Measurements from ENCODE around the gene ACRBP. TPM values are rescaled to one million over a fixed set of nuclear protein-coding genes. Genes with fewer than 3 reads are reported as not detected.

Gene ACRBP
- total RNA-seq, 1 experiment from 2014 or later = not detected

GRCh38 chr12:6646276-6647082 lies 753 bp downstream of the ACRBP start:
- no peak for DNase-seq (ENCODE audit: low read depth)

- DNase-seq (ENCODE audit: low read depth) = no peak
Observed at GRCh38 chr12:6644903-6645302, 2.3 kb downstream of the ACRBP start.

- DNase-seq (ENCODE audit: low read depth) = no peak
Observed at GRCh38 chr12:6644257-6644596, 3.0 kb downstream of the ACRBP start.

DNA sequence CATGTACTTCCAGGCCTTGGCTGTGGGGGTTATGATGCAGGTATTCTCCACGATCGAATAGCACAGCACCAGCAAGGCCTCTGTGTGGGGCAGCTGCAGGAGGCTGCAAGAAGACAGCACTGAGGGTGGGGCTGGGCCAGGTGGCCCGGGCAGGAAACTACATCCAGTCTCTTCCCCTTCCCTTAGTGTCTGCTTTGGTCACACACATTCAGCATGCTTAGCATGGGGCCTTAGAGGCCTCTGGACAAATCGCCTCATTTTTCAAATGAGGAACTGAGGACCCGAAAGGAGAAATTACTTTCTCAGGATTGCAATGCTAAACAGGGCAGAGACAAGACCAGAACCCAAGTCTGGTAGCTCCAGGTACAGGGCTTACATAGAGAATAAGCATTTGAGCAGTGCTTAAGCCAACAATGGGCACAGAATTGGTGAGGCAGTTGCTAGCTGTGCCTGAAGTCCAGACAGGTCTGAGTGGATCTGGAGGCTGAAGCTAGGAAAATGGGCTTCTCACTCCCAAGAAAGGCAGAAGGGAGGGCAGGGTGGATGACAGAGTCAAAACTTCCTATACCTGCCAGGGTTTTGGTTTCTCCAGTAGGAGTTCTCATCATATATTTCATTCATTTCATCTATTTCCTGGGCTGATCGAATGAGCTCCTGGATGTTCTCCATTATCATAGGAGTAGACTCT lies 3.5 kb downstream of the ACRBP start:
- DNase-seq (ENCODE audit: low read depth) = no peak

GRCh38 chr12:6641131-6641530 lies 6.1 kb downstream of the ACRBP start:
- no peak for DNase-seq (ENCODE audit: low read depth)

DNA sequence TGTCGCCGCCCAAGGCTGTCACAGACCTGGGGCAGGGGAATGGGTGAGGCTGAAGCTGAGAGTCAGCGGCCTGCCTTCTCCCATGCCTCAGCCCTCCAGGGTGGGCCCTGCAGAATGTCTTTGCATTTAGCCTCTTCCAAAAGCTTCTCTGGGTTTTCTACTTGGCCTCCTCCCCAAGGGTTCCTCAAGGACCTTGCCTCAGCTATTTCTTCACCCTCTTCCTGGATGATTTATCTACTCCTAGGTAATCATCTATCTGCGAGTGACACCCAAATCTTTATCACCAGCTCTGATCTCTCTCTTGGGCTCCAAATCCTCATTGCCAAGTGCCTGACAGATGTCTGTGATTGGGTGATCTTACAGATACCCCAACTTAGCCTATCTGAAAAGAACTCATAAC lies 6.7 kb downstream of the ACRBP start:
- DNase-seq (ENCODE audit: low read depth) = no peak

DNA sequence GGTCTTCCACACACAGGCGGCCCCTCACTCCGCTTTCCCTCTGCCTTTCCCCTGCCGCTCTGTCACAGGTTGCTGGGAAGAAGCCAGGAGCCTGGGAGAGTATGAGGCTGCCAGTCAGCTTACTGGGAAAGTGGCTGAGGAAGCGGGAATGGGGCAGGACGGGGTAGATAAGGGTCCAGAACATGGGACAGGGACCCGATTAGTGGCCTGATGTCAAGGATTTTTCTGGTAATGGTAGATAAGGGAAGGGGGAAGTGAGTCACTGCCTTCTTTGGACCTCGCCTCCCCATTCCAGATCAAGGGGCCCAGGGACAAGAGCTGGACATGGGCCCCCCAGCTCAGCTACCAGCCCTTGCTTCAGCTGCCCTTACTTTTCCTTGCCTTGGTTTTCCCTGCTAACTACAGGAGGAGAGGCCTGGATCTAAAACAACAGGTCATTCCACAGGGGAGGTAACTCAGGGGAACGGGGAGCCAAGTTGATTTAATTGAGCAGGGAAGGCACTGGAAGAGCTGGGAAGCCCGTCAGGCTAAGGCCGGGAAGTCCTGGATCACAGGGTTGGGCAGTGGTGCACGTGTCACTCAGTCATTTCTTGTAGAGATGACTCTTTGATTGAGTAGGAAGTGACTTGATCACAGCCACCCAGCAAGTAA lies 8.0 kb downstream of the ACRBP start:
- DNase-seq (ENCODE audit: low read depth) = no peak

GRCh38 chr12:6638305-6638704 lies 8.9 kb downstream of the ACRBP start:
- DNase-seq (ENCODE audit: low read depth) = no peak

GRCh38 chr12:6635856-6636531 lies 11.2 kb downstream of the ACRBP start, which contains the start of gene LPAR5:
Gene LPAR5, minus strand, starts transcription at chr12:6635959. Its CDS starts 14,711 bp downstream, at chr12:6621248.
- peak; percentile 18 for DNase-seq (ENCODE audit: low read depth)

GRCh38 chr12:6635375-6635855 lies 11.8 kb downstream of the ACRBP start:
- DNase-seq (ENCODE audit: low read depth) = no peak

- no peak for DNase-seq (ENCODE audit: low read depth)
Observed at GRCh38 chr12:6632026-6632983, 14.9 kb downstream of the ACRBP start.

DNA sequence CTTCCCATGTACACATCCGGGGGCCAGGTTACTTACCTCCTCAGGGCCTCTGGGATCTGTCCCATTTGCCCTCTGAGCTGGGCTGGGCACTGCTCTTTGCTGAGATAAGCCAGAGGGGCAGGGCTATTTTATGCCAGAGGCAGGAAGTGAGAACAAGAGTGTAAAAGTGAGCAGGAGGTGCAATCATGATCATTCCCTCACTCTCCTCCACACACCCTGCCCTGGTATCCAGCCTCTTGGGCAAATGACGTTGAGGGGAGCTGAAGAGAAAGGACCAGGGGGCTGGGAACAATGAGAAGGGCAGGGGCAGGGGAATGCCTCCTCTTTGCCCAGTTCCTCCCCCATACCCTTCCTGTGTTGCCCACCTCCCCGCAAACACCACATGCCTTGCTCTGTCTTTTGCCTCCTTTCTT lies 15.7 kb downstream of the ACRBP start:
- no peak for DNase-seq (ENCODE audit: low read depth)

- no peak for DNase-seq (ENCODE audit: low read depth)
Observed at GRCh38 chr12:6630736-6631135, 16.5 kb downstream of the ACRBP start.

- DNase-seq (ENCODE audit: low read depth) = no peak
Observed at GRCh38 chr12:6627616-6628015, 19.6 kb downstream of the ACRBP start.

GRCh38 chr12:6626654-6627283 lies 20.5 kb downstream of the ACRBP start:
- no peak for DNase-seq (ENCODE audit: low read depth)

DNA sequence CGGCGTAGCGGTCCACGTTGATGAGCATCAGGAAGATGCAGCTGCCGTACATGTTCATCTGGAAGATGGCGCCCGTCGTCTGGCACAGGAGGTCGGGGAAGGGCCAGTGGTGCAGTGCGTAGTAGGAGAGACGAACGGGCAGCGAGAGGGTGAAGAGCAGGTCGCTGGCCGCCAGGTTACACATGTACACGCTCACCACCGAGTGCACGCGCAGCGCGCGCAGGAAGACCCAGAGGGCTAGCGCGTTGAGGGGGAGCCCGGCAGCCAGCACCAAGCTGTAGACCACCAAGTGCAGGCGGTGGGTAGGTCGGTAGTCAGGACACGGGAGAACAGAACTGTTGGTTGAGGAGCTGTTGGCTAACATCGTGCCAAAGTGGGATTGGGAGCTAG lies 26.4 kb downstream of the ACRBP start:
- no peak for DNase-seq (ENCODE audit: low read depth)

GRCh38 chr12:6620137-6620884 lies 26.9 kb downstream of the ACRBP start:
- DNase-seq (ENCODE audit: low read depth) = no peak

DNA sequence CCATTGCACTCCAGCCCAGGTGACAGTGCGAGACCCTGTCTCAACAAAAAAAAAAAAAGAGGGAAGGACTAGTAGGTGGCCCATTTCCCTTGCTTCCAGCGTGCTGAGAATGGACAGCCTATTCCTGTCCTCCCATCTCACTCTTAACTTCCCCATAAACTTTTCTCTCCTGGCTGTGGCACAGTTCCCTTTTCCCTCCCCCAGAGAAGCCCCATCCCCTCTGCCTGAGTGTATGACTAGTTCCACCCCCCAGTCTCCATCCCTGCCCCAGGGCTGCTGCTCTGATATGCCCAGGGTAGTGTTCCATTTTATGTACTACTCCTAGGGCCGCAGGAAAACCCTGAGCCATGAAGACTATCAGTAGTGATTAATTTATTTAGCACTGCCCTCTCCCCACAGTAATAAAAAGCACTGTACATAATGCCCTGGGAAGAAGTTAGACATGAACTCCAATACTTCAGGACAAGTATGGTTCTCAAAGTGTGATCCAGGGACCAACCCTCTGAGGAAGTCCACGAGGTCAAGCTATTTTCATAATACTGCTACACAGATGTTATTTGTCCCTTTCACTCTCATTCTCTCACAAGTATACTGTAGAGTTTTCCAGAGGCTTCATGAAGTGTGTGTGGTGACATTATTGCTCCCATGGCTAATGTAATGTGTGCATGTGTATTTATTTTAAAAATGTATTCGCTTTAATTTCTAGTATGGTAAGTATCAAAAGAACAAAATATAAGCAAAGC lies 28.6 kb downstream of the ACRBP start:
- no peak for DNase-seq (ENCODE audit: low read depth)

- no peak for DNase-seq (ENCODE audit: low read depth)
Observed at GRCh38 chr12:6615802-6616201, 31.4 kb downstream of the ACRBP start.
